DND-41 (cell line): Measurements from ENCODE around the gene NMUR1.

Experiments used
- CTCF ChIP-seq: IDR thresholded peaks from 2 replicates; pipeline ENCODE4 v1.5.1; 2012; ENCODE audit warnings: borderline replicate concordance, low read length, moderate library complexity, mild to moderate bottlenecking; ENCODE audit not compliant: poor library complexity, severe bottlenecking; ENCODE audit errors: extremely low read depth
- EZH2 ChIP-seq: IDR thresholded peaks from 3 replicates; pipeline ENCODE4 v1.6.1; 2012; ENCODE audit warnings: borderline replicate concordance, low read depth, mild to moderate bottlenecking, moderate library complexity, low read length, inconsistent platforms; ENCODE audit not compliant: severe bottlenecking

- no peak for TF ChIP-seq CTCF
- TF ChIP-seq EZH2: no peak
These were observed 50.8 kb downstream of the NMUR1 start for GRCh38 chr2:231479455-231479854.
